CD8-positive, alpha-beta memory T cell (primary cell): Measurements from ENCODE around the gene CCDC9. TPM values are rescaled to one million over a fixed set of nuclear protein-coding genes. Genes with fewer than 3 reads are reported as not detected.

Experiments
- CTCF ChIA-PET: fragments of 350-600 bp; sonication (Branson Sonifier 250); formaldehyde crosslinking; loops from one replicate; lab custom pipeline; 2021; ENCODE audit warnings: antibody characterized with exemption; lab: Charles Lee
- POLR2A ChIA-PET: fragments of 350-600 bp; sonication (Branson Sonifier 250); formaldehyde crosslinking; loops from one replicate; lab custom pipeline; 2021; ENCODE audit warnings: antibody characterized with exemption; lab: Charles Lee
- DNase-seq, 5 donors: peaks; one replicate each; pipeline versions ENCODE4 v3.0.0 to v3.0.0-alpha.2; 2020 to 2022; ENCODE audit warnings: mixed read lengths in 1 of 5
- H3K27ac ChIP-seq: one replicate; pipeline ENCODE4 v1.7.0; 2013; ENCODE audit warnings: low read depth, mild to moderate bottlenecking, low read length, moderate library complexity
- H3K27me3 ChIP-seq: 2 replicates; pipeline ENCODE4 v1.7.0; 2013; ENCODE audit warnings: low read length, mild to moderate bottlenecking; ENCODE audit not compliant: insufficient read depth, poor library complexity, severe bottlenecking
- H3K36me3 ChIP-seq: 2 replicates; pipeline ENCODE4 v1.7.0; 2013; ENCODE audit warnings: mild to moderate bottlenecking, low read length, moderate library complexity; ENCODE audit not compliant: insufficient read depth
- H3K4me1 ChIP-seq: 2 replicates; pipeline ENCODE4 v1.7.0; 2013; ENCODE audit warnings: mild to moderate bottlenecking, low read length, moderate library complexity; ENCODE audit not compliant: insufficient read depth
- H3K4me3 ChIP-seq: 2 replicates; pipeline ENCODE4 v1.7.0; 2013; ENCODE audit warnings: mild to moderate bottlenecking, low read length
- H3K9me3 ChIP-seq: 2 replicates; pipeline ENCODE4 v1.7.0; 2013; ENCODE audit warnings: mild to moderate bottlenecking, low read length
- H3K27ac Mint-ChIP-seq, 8 donors: one replicate each; pipeline ENCODE4 v1.8.0; 2020 to 2021; ENCODE audit warnings: mixed read lengths in 8 of 8, mild to moderate bottlenecking in 6 of 8, inconsistent platforms in 3 of 8, moderate library complexity in 3 of 8
- H3K27me3 Mint-ChIP-seq, 2 donors: one replicate each; pipeline ENCODE4 v1.8.0; 2020 to 2021; ENCODE audit warnings: mixed read lengths in 2 of 2, mild to moderate bottlenecking in 1 of 2, moderate library complexity in 1 of 2
- H3K36me3 Mint-ChIP-seq, 3 donors: one replicate each; pipeline ENCODE4 v1.8.0; 2020 to 2021; ENCODE audit warnings: mixed read lengths in 3 of 3, inconsistent platforms in 1 of 3, mild to moderate bottlenecking in 1 of 3
- H3K4me1 Mint-ChIP-seq, 3 donors: one replicate each; pipeline ENCODE4 v1.8.0; 2020 to 2021; ENCODE audit warnings: mixed read lengths in 3 of 3, inconsistent platforms in 1 of 3, mild to moderate bottlenecking in 1 of 3
- H3K4me3 Mint-ChIP-seq, 7 donors: one replicate each; pipeline ENCODE4 v1.8.0; 2020 to 2021; ENCODE audit warnings: mixed read lengths in 7 of 7, mild to moderate bottlenecking in 6 of 7, moderate library complexity in 4 of 7, inconsistent platforms in 2 of 7
- H3K9me3 Mint-ChIP-seq, 5 donors: one replicate each; pipeline ENCODE4 v1.8.0; 2020 to 2022; ENCODE audit warnings: mixed read lengths in 5 of 5, mild to moderate bottlenecking in 3 of 5, moderate library complexity in 2 of 5, inconsistent platforms in 1 of 5
- polyA plus RNA-seq: library from polyadenylated mRNA; unstranded; fragments of 300-500 nt; fragmentation: Illumina TruSeq; gene quantifications from one replicate; pipeline ENCODE4 v1.2.3, GENCODE V29; 2021
- total RNA-seq, 2 experiments: library from RNA; stranded (reverse); gene quantifications; one replicate each; pipeline ENCODE4 v1.2.3, GENCODE V29; 2021

CCDC9 gene
- total and polyA plus RNA-seq, 3 experiments from 2014 or later, result 9.4 to 23.1 (median 20.4) TPM

- peak overlapping the region in 2 of 8 donors; percentile 54 to 63 for H3K27ac Mint-ChIP-seq
- H3K4me3 Mint-ChIP-seq, result no peak overlapping the region
- no peaks in the 10 kb centered on the region for H3K9me3 Mint-ChIP-seq
- H3K9me3 ChIP-seq, result no peaks in the 10 kb centered on the region
- H3K4me1 ChIP-seq, result peaks cover 10% of the 10 kb centered on the region
- H3K36me3 ChIP-seq, result no peaks in the 10 kb centered on the region
- H3K4me3 ChIP-seq, result no peak overlapping the region
- no peak overlapping the region for H3K27ac ChIP-seq
- CTCF ChIA-PET, result interaction anchor here (1.4 to 3.4 kb wide), 2 partner anchors 10 to 26 kb away, joined by 5 to 24 read pairs; no protein-coding TSS in a partner anchor
- H3K36me3 Mint-ChIP-seq, result peaks cover 0 to 24% (median 5%) of the 10 kb centered on the region in 3 donors
- no peaks in the 10 kb centered on the region for H3K27me3 Mint-ChIP-seq
- peaks cover 6 to 9% (median 8%) of the 10 kb centered on the region in 3 donors for H3K4me1 Mint-ChIP-seq
- DNase-seq, result no peak
- H3K27me3 ChIP-seq, result no peaks in the 10 kb centered on the region
- POLR2A ChIA-PET, result no interaction called here
Observed at GRCh38 chr19:47221890-47222289, 34.4 kb upstream of the CCDC9 start.

GRCh38 chr19:47225746-47226425, 30.4 kb upstream of the CCDC9 start:
- H3K4me3 Mint-ChIP-seq, result peak overlapping the region; percentile 11 to 92 (median 62)
- peaks cover 36% of the 10 kb centered on the region for H3K4me1 ChIP-seq
- H3K27ac ChIP-seq, result peak overlapping the region; percentile 94
- POLR2A ChIA-PET, result interaction anchor here (1.0 to 2.6 kb wide), 15 partner anchors 13 to 113 kb away, joined by 3 to 77 read pairs (median 12); partner anchors contain the start of genes CCDC9, INAFM1, SAE1 and ZC3H4
- peak; percentile 85 to 92 (median 86) for DNase-seq
- H3K27me3 ChIP-seq, result no peaks in the 10 kb centered on the region
- CTCF ChIA-PET, result interaction anchor here (0.7 to 4.8 kb wide), 19 partner anchors 8 to 213 kb away, joined by 3 to 75 read pairs (median 4); partner anchors contain the start of genes CCDC9, DHX34 and SAE1
- H3K9me3 Mint-ChIP-seq, result no peaks in the 10 kb centered on the region
- H3K4me3 ChIP-seq, result peak overlapping the region; percentile 74
- H3K4me1 Mint-ChIP-seq, result peaks cover 6 to 20% (median 16%) of the 10 kb centered on the region in 3 donors
- peak overlapping the region; percentile 71 to 95 (median 90) for H3K27ac Mint-ChIP-seq
- no peaks in the 10 kb centered on the region for H3K27me3 Mint-ChIP-seq
- no peaks in the 10 kb centered on the region for H3K36me3 ChIP-seq
- H3K36me3 Mint-ChIP-seq, result peaks cover 0 to 15% (median 4%) of the 10 kb centered on the region in 3 donors
- no peaks in the 10 kb centered on the region for H3K9me3 ChIP-seq

- Histone ChIP-seq H3K4me3 (peak overlapping the region; percentile 74), H3K27me3 (no peaks in the 10 kb centered on the region), H3K9me3 (no peaks in the 10 kb centered on the region), H3K36me3 (no peaks in the 10 kb centered on the region), H3K4me1 (peaks cover 41% of the 10 kb centered on the region), H3K27ac (peak overlapping the region; percentile 94)
- peak; percentile 26 to 79 (median 43) for DNase-seq
- Mint-ChIP-seq H3K4me3 (peak overlapping the region; percentile 65 to 92 (median 83)), H3K4me1 (peaks cover 11 to 25% (median 21%) of the 10 kb centered on the region in 3 donors), H3K27me3 (no peaks in the 10 kb centered on the region), H3K36me3 (peaks cover 0 to 12% (median 4%) of the 10 kb centered on the region in 3 donors), H3K9me3 (no peaks in the 10 kb centered on the region), H3K27ac (peak overlapping the region in 7 of 8 donors; percentile 69 to 94 (median 90))
- ChIA-PET POLR2A (interaction anchor here (0.5 to 2.6 kb wide), 17 partner anchors 12 to 220 kb away, joined by 3 to 77 read pairs (median 11); partner anchors contain the start of genes CCDC9, INAFM1, SAE1 and ZC3H4), CTCF (interaction anchor here (0.7 to 4.8 kb wide), 14 partner anchors 14 to 214 kb away, joined by 3 to 75 read pairs (median 4); partner anchors contain the start of genes CCDC9, DHX34 and SAE1)
Observed at GRCh38 chr19:47226426-47227351, 29.6 kb upstream of the CCDC9 start.

- H3K27me3 Mint-ChIP-seq, result no peaks in the 10 kb centered on the region
- H3K4me3 Mint-ChIP-seq, result peak overlapping the region; percentile 65 to 92 (median 83)
- Histone ChIP-seq H3K4me3 (peak overlapping the region; percentile 74), H3K27ac (peak overlapping the region; percentile 94), H3K4me1 (peaks cover 48% of the 10 kb centered on the region), H3K36me3 (no peaks in the 10 kb centered on the region), H3K27me3 (no peaks in the 10 kb centered on the region), H3K9me3 (no peaks in the 10 kb centered on the region)
- H3K4me1 Mint-ChIP-seq, result peaks cover 19 to 33% (median 28%) of the 10 kb centered on the region in 3 donors
- peak; percentile 25 to 72 (median 38) for DNase-seq
- peak overlapping the region in 7 of 8 donors; percentile 38 to 94 (median 75) for H3K27ac Mint-ChIP-seq
- no peaks in the 10 kb centered on the region for H3K9me3 Mint-ChIP-seq
- ChIA-PET POLR2A (interaction anchor here (0.5 to 2.6 kb wide), 12 partner anchors 11 to 221 kb away, joined by 3 to 77 read pairs (median 13); partner anchors contain the start of genes CCDC9 and ZC3H4), CTCF (interaction anchor here (0.5 to 4.8 kb wide), 8 partner anchors 17 to 97 kb away, joined by 3 to 75 read pairs (median 8); partner anchors contain the start of genes CCDC9 and SAE1)
- peaks cover 0 to 5% (median 0%) of the 10 kb centered on the region in 3 donors for H3K36me3 Mint-ChIP-seq
Observed at GRCh38 chr19:47227352-47228167, 28.8 kb upstream of the CCDC9 start.

GRCh38 chr19:47228168-47228936, 28.0 kb upstream of the CCDC9 start:
- ChIA-PET POLR2A (interaction anchor here (1.9 kb wide), 1 partner anchor 15 kb away, joined by 12 read pairs; no protein-coding TSS in a partner anchor), CTCF (interaction anchor here (0.5 to 3.1 kb wide), 3 partner anchors 16 to 91 kb away, joined by 3 to 22 read pairs (median 9); no protein-coding TSS in a partner anchor)
- Mint-ChIP-seq H3K4me3 (peak overlapping the region in 3 of 7 donors; percentile 65 to 85 (median 65)), H3K27me3 (no peaks in the 10 kb centered on the region), H3K36me3 (peaks cover 0 to 5% (median 0%) of the 10 kb centered on the region in 3 donors), H3K27ac (no peak overlapping the region), H3K9me3 (no peaks in the 10 kb centered on the region), H3K4me1 (peaks cover 24 to 37% (median 32%) of the 10 kb centered on the region in 3 donors)
- H3K9me3 ChIP-seq, result no peaks in the 10 kb centered on the region
- peak; percentile 37 to 74 (median 54) for DNase-seq
- no peaks in the 10 kb centered on the region for H3K27me3 ChIP-seq
- no peaks in the 10 kb centered on the region for H3K36me3 ChIP-seq
- H3K4me3 ChIP-seq, result peak overlapping the region; percentile 80
- peak overlapping the region; percentile 84 for H3K27ac ChIP-seq
- peaks cover 51% of the 10 kb centered on the region for H3K4me1 ChIP-seq

- H3K9me3 ChIP-seq, result no peaks in the 10 kb centered on the region
- peak overlapping the region; percentile 80 for H3K4me3 ChIP-seq
- peaks cover 51% of the 10 kb centered on the region for H3K4me1 ChIP-seq
- Mint-ChIP-seq H3K4me3 (no peak overlapping the region), H3K36me3 (peaks cover 0 to 5% (median 0%) of the 10 kb centered on the region in 3 donors), H3K9me3 (no peaks in the 10 kb centered on the region), H3K27ac (no peak overlapping the region), H3K27me3 (no peaks in the 10 kb centered on the region), H3K4me1 (peaks cover 24 to 37% (median 32%) of the 10 kb centered on the region in 3 donors)
- CTCF ChIA-PET, result interaction anchor here (1.0 to 2.1 kb wide), 2 partner anchors 10 to 15 kb away, joined by 3 to 9 read pairs; no protein-coding TSS in a partner anchor
- no peaks in the 10 kb centered on the region for H3K27me3 ChIP-seq
- H3K27ac ChIP-seq, result peak overlapping the region; percentile 84
- DNase-seq, result peak; percentile 34 to 84 (median 55)
- no peaks in the 10 kb centered on the region for H3K36me3 ChIP-seq
- POLR2A ChIA-PET, result interaction anchor here (1.3 to 1.9 kb wide), 2 partner anchors 15 to 45 kb away, joined by 3 to 12 read pairs; no protein-coding TSS in a partner anchor
Observed at GRCh38 chr19:47228937-47229675, 27.2 kb upstream of the CCDC9 start.
